Activated CD4-positive, alpha-beta T cell treated with anti-CD3 and anti-CD28 coated beads, Interleukin-2, amount 50 U/mL, for 48 hours (primary cell): ENCODE data around the gene PTGER2.

Source experiments
- DNase-seq, 2 experiments: peaks; one replicate each; pipeline ENCODE4 v3.0.0-alpha.2; 2020

Gene PTGER2

GRCh38 chr14:52305014-52305413 is 9.1 kb upstream of the PTGER2 start:
- no peak for DNase-seq

- no peak for DNase-seq
Measured at GRCh38 chr14:52307376-52307775, 6.7 kb upstream of the PTGER2 start.

GRCh38 chr14:52307905-52308304 is 6.2 kb upstream of the PTGER2 start:
- DNase-seq = no peak

GRCh38 chr14:52310541-52310940 is 3.6 kb upstream of the PTGER2 start:
- no peak for DNase-seq

GRCh38 chr14:52312931-52313355 is 1.2 kb upstream of the PTGER2 start:
- DNase-seq = no peak

- no peak for DNase-seq
Measured at GRCh38 chr14:52313462-52313861, 650 bp upstream of the PTGER2 start.

GRCh38 chr14:52314595-52315354 is 663 bp downstream of the PTGER2 start:
- peak; percentile 42 to 55 for DNase-seq

- no peak for DNase-seq
Measured at GRCh38 chr14:52315355-52315718, 1.2 kb downstream of the PTGER2 start.

GRCh38 chr14:52318062-52318461 is 4.0 kb downstream of the PTGER2 start:
- DNase-seq = no peak

- no peak for DNase-seq
Measured at GRCh38 chr14:52318826-52319645, 4.9 kb downstream of the PTGER2 start.

- DNase-seq = no peak
Measured at GRCh38 chr14:52319919-52320318, 5.8 kb downstream of the PTGER2 start.

- DNase-seq = peak in 1 of 2 experiments; percentile 35
Measured at GRCh38 chr14:52325126-52325525, 11.0 kb downstream of the PTGER2 start.

GRCh38 chr14:52325630-52326029 is 11.5 kb downstream of the PTGER2 start:
- no peak for DNase-seq

GRCh38 chr14:52327374-52328226 is 13.5 kb downstream of the PTGER2 start:
- DNase-seq = no peak

- no peak for DNase-seq
Measured at GRCh38 chr14:52328276-52328675, 14.2 kb downstream of the PTGER2 start.

- DNase-seq = peak in 1 of 2 experiments; percentile 50
Measured at GRCh38 chr14:52329678-52330369, 15.7 kb downstream of the PTGER2 start.

GRCh38 chr14:52332269-52332668 is 18.2 kb downstream of the PTGER2 start:
- no peak for DNase-seq

GRCh38 chr14:52333108-52333507 is 19.0 kb downstream of the PTGER2 start:
- DNase-seq = no peak

GRCh38 chr14:52333823-52334657 is 19.9 kb downstream of the PTGER2 start:
- no peak for DNase-seq

- no peak for DNase-seq
Measured at GRCh38 chr14:52336241-52336640, 22.1 kb downstream of the PTGER2 start.

- no peak for DNase-seq
Measured at GRCh38 chr14:52338051-52338681, 24.1 kb downstream of the PTGER2 start.
